ENCODE data around the gene PLXNA2.

PLXNA2 gene

DNA sequence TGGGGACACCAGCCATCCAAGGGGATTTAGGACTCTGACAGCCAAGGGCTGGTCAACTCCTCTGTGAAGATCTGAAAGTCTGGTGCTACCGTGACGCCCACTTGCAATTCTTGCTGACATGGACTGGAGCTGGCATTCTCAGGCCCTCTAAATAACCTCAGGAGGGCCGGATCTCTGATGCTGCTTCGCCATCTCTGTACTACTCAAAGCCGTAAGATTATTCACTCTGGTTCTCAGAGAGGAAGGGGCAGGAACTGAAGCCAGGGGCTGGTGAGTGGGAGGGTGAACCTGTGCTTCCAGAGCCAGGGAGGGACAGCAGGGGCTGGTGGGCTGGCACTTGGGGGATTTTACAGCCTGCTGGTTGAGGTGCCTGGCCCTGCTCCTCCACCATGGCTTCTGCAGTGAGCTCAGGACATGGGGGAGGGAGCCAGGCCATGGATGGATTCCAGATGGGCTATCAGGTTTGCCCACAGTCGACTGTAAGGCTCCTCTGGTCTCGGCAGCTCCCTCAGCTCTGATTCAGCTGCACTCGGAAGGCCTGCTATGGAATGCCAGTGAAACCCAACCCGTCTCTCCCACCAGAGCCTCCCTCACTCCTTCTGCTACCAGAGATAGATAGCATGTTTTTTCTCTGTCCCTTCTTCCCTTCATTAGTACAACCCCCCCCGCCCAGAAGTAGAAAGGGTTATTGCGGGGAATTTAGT lies 84.5 kb downstream of the PLXNA2 start:
- DNase-seq, result no peak

GRCh38 chr1:208158640-208159554 lies 85.3 kb downstream of the PLXNA2 start:
- DNase-seq, result peak in 1 of 2 experiments; percentile 22

DNA sequence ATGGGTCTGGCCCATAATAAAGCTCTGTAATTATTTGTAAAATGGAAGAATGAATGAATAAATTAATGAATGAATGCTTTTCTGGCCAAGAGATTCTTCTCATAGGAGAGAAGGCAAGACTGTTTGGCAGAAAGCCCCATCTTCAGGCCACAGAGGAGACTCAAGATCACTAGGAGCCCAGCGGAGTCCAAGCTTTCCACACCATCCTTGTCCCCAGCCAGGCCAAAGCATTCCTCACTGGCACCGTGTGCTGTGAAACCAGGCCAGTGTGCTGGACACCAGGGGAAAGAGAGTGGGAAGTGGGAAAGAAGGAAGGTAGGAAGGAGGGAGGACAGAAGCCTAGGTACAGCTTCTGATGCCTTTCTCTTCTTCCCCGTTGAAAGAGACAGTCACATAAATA lies 86.4 kb downstream of the PLXNA2 start:
- no peak for DNase-seq

- DNase-seq, result no peak
These were observed 87.4 kb downstream of the PLXNA2 start for GRCh38 chr1:208156741-208157140.

- no peak for DNase-seq
These were observed 87.9 kb downstream of the PLXNA2 start for GRCh38 chr1:208156310-208156709.

- no peak for DNase-seq
These were observed 89.2 kb downstream of the PLXNA2 start for GRCh38 chr1:208154679-208155642.

GRCh38 chr1:208154040-208154439 lies 90.1 kb downstream of the PLXNA2 start:
- peak; percentile 57 to 82 for DNase-seq

- no peak for DNase-seq
These were observed 90.8 kb downstream of the PLXNA2 start for GRCh38 chr1:208153386-208153785.

DNA sequence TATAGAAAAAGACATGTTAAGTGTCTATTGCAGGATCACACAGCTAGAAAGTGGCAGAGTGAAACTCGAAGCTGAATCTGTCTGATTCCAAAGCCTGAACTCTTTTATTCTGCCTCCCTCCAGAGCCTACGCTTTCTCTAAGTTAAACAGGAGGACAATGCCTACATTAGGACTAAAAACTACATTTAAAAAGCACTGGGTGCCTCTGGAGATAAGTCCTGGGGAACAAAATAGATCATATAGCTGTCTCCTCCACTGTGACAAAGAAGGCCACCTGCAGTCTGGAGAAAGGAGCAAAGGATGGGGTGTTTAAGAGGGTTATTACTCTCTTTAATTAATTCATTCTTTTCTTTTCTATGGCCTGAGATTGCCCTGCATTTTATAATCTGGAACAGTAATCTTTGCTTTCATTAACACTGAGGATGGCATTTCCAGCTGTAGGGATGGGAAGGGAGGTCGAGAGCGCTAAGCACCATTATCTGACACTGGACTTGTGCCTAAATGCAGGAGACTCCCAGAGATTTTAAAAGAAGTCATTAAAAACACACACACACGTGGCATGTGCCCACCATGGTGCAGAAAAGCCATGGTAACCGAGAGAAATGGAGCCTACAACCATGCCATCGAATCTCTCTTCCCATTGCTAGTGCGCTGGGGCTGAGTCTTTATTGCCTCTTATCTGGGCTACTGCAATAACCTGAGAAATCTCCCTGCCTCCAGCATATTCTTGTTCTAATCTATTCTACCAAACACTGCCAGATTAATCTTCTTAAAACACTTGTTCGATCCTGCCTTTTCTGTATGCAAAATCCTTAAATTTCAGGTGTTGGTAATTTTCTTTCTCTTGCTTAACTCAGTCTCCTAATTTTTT lies 92.2 kb downstream of the PLXNA2 start:
- no peak for DNase-seq

DNA sequence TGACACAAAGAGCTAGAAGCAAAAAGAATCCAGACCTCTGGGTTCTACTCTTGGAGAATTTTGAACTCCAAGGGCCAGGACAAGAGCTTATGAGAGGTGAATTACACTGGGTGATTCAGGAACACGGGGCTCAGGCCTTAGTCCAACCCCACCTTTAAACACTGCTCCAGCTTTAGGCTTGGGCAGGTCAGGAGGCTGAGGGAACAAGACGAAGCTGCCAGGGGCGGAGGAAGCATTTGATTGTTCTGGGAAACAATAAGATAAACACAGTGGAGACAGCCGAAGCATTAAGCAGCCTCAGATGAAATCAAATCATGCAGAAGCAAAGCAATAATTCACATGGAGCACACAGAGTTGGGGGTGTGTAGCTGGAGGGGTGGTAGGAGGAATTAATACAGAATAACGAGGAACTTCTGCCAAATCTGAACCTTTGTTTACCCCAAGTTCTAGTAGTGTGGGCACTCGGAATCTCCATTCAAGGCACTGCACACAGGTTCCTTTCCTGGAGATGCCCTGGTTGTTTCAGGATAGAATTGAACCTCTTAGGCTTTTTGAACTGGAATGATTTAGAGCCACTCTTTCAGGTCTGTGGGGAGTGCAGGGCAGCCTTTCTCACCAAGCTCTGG lies 93.2 kb downstream of the PLXNA2 start:
- DNase-seq, result no peak

GRCh38 chr1:208149776-208150514 lies 94.2 kb downstream of the PLXNA2 start:
- peak in 1 of 2 experiments; percentile 32 for DNase-seq

DNA sequence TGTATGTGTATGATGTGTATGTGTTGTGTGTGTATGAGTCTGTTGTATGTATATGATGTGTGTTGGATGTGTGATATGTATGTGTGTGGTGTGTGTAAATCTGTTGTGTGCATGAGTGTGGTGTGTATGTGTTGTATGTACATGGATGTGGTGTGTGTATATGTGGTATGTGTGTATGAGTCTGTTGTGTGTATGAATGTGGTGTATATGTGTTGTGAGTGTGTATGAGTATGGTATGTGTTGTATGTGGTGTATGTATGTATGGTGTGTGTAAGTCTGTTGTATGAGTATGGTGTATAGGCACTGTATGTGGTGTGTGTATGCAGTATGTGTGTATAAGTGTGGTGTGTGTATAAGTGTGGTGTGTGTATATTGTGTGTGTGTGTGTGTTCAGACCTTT lies 95.0 kb downstream of the PLXNA2 start:
- no peak for DNase-seq

DNA sequence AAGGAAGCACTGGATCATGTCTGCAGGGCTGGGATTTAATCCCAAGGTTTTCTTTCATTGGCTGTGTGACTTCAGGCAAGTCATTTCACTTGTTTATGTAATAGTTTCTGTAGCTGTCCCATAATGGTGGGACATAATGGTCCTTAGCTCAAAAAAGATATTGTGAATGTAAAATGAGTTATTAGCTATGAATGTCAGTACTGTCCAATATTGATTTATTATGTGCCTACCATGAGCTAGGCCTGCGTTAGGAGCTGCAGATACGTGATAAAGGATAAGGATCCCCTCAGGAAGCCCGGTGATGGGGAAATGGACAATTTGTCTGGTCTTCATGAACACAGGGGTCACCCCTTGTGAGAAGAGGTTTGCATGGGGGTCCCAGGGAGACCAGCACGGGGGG lies 95.8 kb downstream of the PLXNA2 start:
- DNase-seq, result no peak

GRCh38 chr1:208146650-208147049 lies 97.5 kb downstream of the PLXNA2 start:
- no peak for DNase-seq

DNA sequence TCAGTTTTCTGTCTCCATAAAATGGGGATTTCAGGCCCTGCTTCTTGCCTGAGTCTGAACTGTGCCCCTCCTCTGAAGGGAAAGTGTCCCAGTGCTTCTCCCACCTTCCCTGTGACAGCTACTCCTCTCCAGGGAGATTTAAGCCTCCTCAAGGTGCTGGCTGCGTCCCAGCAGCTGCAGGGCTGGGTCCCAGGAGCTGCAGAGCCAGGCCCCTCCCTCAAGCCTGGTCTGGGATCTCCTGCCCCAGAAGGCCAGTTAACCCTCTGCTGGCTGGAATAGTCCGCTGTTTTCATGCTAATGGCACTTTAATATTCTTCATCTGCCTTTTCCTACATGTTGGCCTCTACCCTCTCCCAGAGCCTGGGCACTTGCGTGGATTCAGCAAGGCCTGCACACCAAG lies 99.0 kb downstream of the PLXNA2 start:
- no peak for DNase-seq

- no peak for DNase-seq
These were observed 101.4 kb downstream of the PLXNA2 start for GRCh38 chr1:208142590-208143382.

- no peak for DNase-seq
These were observed 102.5 kb downstream of the PLXNA2 start for GRCh38 chr1:208141610-208142192.

DNA sequence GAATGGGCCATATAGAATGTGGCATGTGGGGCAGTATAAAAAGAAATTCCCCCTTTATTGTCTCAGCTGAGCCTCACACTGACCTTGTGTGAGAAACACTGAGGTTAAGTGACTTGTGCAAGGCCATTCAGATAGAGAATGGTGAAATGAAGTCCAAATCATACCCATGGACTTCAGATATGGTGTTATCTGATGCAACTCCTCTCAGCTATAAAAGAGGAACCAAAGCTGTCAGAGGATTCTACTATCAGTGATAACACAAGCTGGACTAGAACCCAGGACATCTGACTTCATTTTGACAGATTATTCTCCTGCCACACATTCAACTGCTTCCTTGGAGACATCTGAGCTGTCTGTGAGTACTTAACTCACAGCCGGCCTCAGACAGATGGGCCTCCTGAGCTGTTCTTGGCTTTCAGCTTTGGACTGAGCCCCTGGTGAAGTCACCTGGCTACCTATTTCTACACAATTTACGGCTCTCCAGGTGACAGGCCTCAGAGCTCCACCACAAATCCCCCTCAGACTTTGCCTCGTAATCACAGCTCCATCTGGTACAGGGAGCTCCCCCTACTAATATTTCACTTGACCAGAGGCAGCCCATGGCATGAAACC lies 104.6 kb downstream of the PLXNA2 start:
- DNase-seq, result no peak

DNA sequence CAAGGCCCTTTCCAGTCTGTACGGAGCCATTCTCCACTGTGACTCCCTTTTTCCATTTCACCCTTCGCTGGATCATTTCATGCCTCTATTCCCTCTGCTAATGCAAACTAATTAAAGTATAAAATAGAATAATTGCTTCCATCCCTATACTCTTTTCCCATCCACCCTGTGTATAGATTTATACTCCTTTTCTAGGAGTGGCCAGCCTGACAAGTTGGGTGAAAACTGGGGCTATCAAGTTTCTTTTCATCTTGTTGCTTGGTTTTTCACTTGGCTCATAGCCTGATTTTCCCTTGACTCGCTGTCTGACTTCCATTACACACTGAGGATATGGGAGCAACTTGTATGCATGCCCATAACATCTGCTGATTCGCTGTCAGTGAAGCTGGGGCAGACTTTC lies 107.0 kb downstream of the PLXNA2 start:
- DNase-seq, result peak in 1 of 2 experiments; percentile 54
